Esophagus squamous epithelium (tissue), 4 donors: ENCODE results near the gene ALOXE3.

Experiments used
- POLR2A ChIP-seq, 4 donors: fragments of 450-650 bp; IDR thresholded peaks; one replicate each; pipeline ENCODE4 v1.6.1; 2017; ENCODE audit warnings: antibody characterized with exemption in 4 of 4, mild to moderate bottlenecking in 4 of 4, moderate library complexity in 3 of 4
- TF ChIP-seq, protein P1 (sequence below), 6 experiments: fragments of 450-650 bp in 4 of 6; fragments of 200-600 bp in 2 of 6; sonication (generic) in 2 of 6; IDR thresholded peaks; one replicate each; pipeline ENCODE4 v1.5.1; 2016 to 2019; ENCODE audit warnings: antibody characterized with exemption in 6 of 6, mild to moderate bottlenecking in 4 of 6, moderate library complexity in 4 of 6

DNA sequence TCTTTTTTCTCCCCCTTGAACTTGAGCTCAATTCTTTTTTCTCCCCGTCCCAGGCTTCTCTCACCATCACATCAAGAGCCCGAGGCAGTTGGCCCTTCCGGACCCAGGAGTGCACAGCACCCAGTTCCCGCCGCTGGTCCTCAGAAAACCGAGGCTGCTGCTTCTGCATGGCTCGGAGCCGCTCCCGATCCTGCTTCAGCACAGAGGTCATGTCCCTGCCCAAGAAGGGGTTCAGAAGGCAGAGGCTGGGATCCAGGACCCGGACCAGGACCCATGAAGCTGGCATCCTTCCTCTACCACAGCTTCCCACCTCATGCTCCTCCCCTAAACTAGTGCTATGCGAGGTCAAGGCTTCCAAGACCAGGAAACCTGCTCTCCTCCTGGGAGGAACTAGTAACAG, 23.4 kb upstream of the ALOXE3 start:
- TF ChIP-seq, protein P1, sequence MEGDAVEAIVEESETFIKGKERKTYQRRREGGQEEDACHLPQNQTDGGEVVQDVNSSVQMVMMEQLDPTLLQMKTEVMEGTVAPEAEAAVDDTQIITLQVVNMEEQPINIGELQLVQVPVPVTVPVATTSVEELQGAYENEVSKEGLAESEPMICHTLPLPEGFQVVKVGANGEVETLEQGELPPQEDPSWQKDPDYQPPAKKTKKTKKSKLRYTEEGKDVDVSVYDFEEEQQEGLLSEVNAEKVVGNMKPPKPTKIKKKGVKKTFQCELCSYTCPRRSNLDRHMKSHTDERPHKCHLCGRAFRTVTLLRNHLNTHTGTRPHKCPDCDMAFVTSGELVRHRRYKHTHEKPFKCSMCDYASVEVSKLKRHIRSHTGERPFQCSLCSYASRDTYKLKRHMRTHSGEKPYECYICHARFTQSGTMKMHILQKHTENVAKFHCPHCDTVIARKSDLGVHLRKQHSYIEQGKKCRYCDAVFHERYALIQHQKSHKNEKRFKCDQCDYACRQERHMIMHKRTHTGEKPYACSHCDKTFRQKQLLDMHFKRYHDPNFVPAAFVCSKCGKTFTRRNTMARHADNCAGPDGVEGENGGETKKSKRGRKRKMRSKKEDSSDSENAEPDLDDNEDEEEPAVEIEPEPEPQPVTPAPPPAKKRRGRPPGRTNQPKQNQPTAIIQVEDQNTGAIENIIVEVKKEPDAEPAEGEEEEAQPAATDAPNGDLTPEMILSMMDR (IDR thresholded peaks at IDR 0.05) = no peak
- no peak for TF ChIP-seq POLR2A (IDR thresholded peaks at IDR 0.05)
